H1 (cell line): ENCODE measurements around the gene EHD4. TPM values are rescaled to one million over a fixed set of nuclear protein-coding genes. Genes with fewer than 3 reads are reported as not detected.

ENCODE experiments used
- CTCF ChIA-PET: fragments of 300-600 bp; sonication (Branson Sonifier 250); formaldehyde crosslinking; loops from one replicate; lab custom pipeline; 2021; ENCODE audit not compliant: partially characterized antibody; lab: Charles Lee
- POLR2A ChIA-PET: fragments of 300-600 bp; sonication (Branson Sonifier 250); formaldehyde crosslinking; loops from one replicate; lab custom pipeline; 2021; ENCODE audit warnings: inconsistent platforms; ENCODE audit not compliant: partially characterized antibody; lab: Charles Lee
- DNase-seq, 2 experiments: peaks; one replicate each; pipeline versions ENCODE4 v3.0.0 to v3.0.0-alpha.2; 2010 to 2022; ENCODE audit warnings: low spot score in 2 of 2, low read depth in 1 of 2, mixed read lengths in 1 of 2
- FAIRE-seq: peaks from 2 replicates; lab custom pipeline; 2011; peaks lifted over from hg19 to GRCh38; lab: Jason Lieb, UNC
- H2AFZ ChIP-seq: 2 replicates; pipeline ENCODE4 v1.8.1; 2012; ENCODE audit warnings: low read length, inconsistent platforms
- H2AK5ac ChIP-seq: 2 replicates; pipeline ENCODE4 v1.6.1; 2013; ENCODE audit warnings: low read depth, low read length
- H2BK120ac ChIP-seq: replicated peaks from 2 replicates; pipeline ENCODE3; 2013; ENCODE audit warnings: low read depth, low read length, inconsistent platforms
- H2BK12ac ChIP-seq: 2 replicates; pipeline ENCODE4 v1.6.1; 2013; ENCODE audit warnings: low read depth, low read length
- H2BK15ac ChIP-seq: 2 replicates; pipeline ENCODE4 v1.6.1; 2013; ENCODE audit warnings: low read length
- H2BK20ac ChIP-seq: 2 replicates; pipeline ENCODE4 v1.6.1; 2013; ENCODE audit warnings: low read length
- H2BK5ac ChIP-seq: 2 replicates; pipeline ENCODE4 v1.6.1; 2013; ENCODE audit warnings: low read depth, low read length
- H3K14ac ChIP-seq: 2 replicates; pipeline ENCODE4 v1.6.1; 2013; ENCODE audit warnings: inconsistent platforms; ENCODE audit not compliant: insufficient read length
- H3K18ac ChIP-seq: 2 replicates; pipeline ENCODE4 v1.6.1; 2013; ENCODE audit warnings: low read length; ENCODE audit errors: extremely low read depth
- H3K23ac ChIP-seq: 2 replicates; pipeline ENCODE4 v1.6.1; 2013; ENCODE audit warnings: inconsistent platforms; ENCODE audit not compliant: insufficient read length
- H3K23me2 ChIP-seq: 2 replicates; pipeline ENCODE4 v1.6.1; 2013; ENCODE audit warnings: low read depth, low read length
- H3K27ac ChIP-seq: 2 replicates; pipeline ENCODE4 v1.6.1; 2011; ENCODE audit warnings: low read depth, low read length, inconsistent platforms
- H3K27me3 ChIP-seq, 4 experiments: replicated peaks in 1 of 4; 1 replicate in 1 of 4; 2 replicates in 3 of 4; pipeline versions ENCODE4 v1.6.1 to v1.8.1; 2011 to 2013; ENCODE audit warnings: low read length in 3 of 4, mild to moderate bottlenecking in 3 of 4, inconsistent platforms in 2 of 4, mixed read lengths in 2 of 4, moderate library complexity in 1 of 4; ENCODE audit not compliant: control insufficient read depth in 3 of 4, insufficient read depth in 3 of 4; ENCODE audit errors: extremely low read depth in 1 of 4
- H3K36me3 ChIP-seq, 4 experiments: 2 replicates each; pipeline versions ENCODE4 v1.6.1 to v1.8.1; 2011 to 2013; ENCODE audit warnings: mild to moderate bottlenecking in 4 of 4, low read length in 3 of 4, moderate library complexity in 2 of 4, control low read depth in 1 of 4, inconsistent platforms in 1 of 4; ENCODE audit not compliant: insufficient read depth in 4 of 4, control insufficient read depth in 2 of 4
- H3K4ac ChIP-seq: replicated peaks from 2 replicates; pipeline ENCODE3; 2013; ENCODE audit warnings: low read length, low read depth, mixed read lengths, inconsistent platforms; ENCODE audit not compliant: insufficient read length
- H3K4me1 ChIP-seq, 4 experiments: replicated peaks in 1 of 4; 1 replicate in 1 of 4; 2 replicates in 3 of 4; pipeline versions ENCODE4 v1.6.1 to v1.8.1; 2011 to 2013; ENCODE audit warnings: low read length in 3 of 4, inconsistent platforms in 2 of 4, mixed read lengths in 1 of 4; ENCODE audit not compliant: insufficient read depth in 4 of 4, control insufficient read depth in 3 of 4
- H3K4me2 ChIP-seq, 2 experiments: 2 replicates each; pipeline versions ENCODE4 v1.6.1 to v1.8.1; 2011 to 2013; ENCODE audit warnings: low read depth in 2 of 2, low read length in 2 of 2, control low read depth in 1 of 2, inconsistent platforms in 1 of 2, mild to moderate bottlenecking in 1 of 2; ENCODE audit not compliant: insufficient read depth in 1 of 2
- H3K4me3 ChIP-seq, 4 experiments: fragments of 200-600, 300-600 bp in 1 of 4; sonication (generic), shearing (Covaris generic), sonication (Bioruptor Twin) in 1 of 4; 2 replicates each; pipeline versions ENCODE4 v1.5.1 to v1.8.1; 2011 to 2016; ENCODE audit warnings: low read length in 4 of 4, low read depth in 3 of 4, control low read depth in 2 of 4, inconsistent platforms in 2 of 4, mild to moderate bottlenecking in 2 of 4, mixed read lengths in 1 of 4, moderate library complexity in 1 of 4; ENCODE audit not compliant: insufficient read depth in 2 of 4; ENCODE audit errors: extremely low read depth in 1 of 4
- H3K56ac ChIP-seq: replicated peaks from 2 replicates; pipeline ENCODE3; 2013; ENCODE audit warnings: low read depth, mild to moderate bottlenecking, mixed read lengths, low read length, inconsistent platforms; ENCODE audit not compliant: insufficient read length
- H3K79me1 ChIP-seq: 2 replicates; pipeline ENCODE4 v1.6.1; 2013; ENCODE audit warnings: low read depth, low read length, control low read depth
- H3K79me2 ChIP-seq, 2 experiments: 2 replicates each; pipeline versions ENCODE4 v1.6.1 to v1.8.1; 2012 to 2013; ENCODE audit warnings: low read length in 2 of 2, mild to moderate bottlenecking in 2 of 2, inconsistent platforms in 1 of 2; ENCODE audit not compliant: insufficient read depth in 2 of 2, control insufficient read depth in 1 of 2
- H3K9ac ChIP-seq, 4 experiments: replicated peaks in 1 of 4; 1 replicate in 1 of 4; 2 replicates in 3 of 4; pipeline versions ENCODE4 v1.6.1 to v1.8.1; 2011 to 2013; ENCODE audit warnings: low read depth in 3 of 4, low read length in 3 of 4, control low read depth in 2 of 4, mild to moderate bottlenecking in 2 of 4, moderate library complexity in 2 of 4, inconsistent platforms in 1 of 4; ENCODE audit errors: extremely low read depth in 1 of 4
- H3K9me3 ChIP-seq, 2 experiments: 2 replicates each; pipeline versions ENCODE4 v1.6.1 to v1.8.1; 2012 to 2013; ENCODE audit warnings: mild to moderate bottlenecking in 2 of 2, moderate library complexity in 2 of 2, control low read depth in 1 of 2, inconsistent platforms in 1 of 2, low read depth in 1 of 2, low read length in 1 of 2, mixed read lengths in 1 of 2; ENCODE audit not compliant: insufficient read depth in 2 of 2
- H4K20me1 ChIP-seq, 2 experiments: replicated peaks in 1 of 2; 2 replicates each; pipeline versions ENCODE3 to v1.8.1; 2011 to 2013; ENCODE audit warnings: inconsistent platforms in 2 of 2, low read length in 2 of 2, mild to moderate bottlenecking in 1 of 2; ENCODE audit not compliant: insufficient read depth in 2 of 2, control insufficient read depth in 1 of 2
- H4K5ac ChIP-seq: 2 replicates; pipeline ENCODE4 v1.6.1; 2013; ENCODE audit warnings: low read length, low read depth, mixed read lengths, inconsistent platforms; ENCODE audit not compliant: insufficient read length
- H4K8ac ChIP-seq: 2 replicates; pipeline ENCODE4 v1.8.0; 2013; ENCODE audit warnings: mild to moderate bottlenecking, moderate library complexity, low read length, inconsistent platforms; ENCODE audit not compliant: insufficient read depth; ENCODE audit errors: extremely low read depth
- H4K91ac ChIP-seq: replicated peaks from 2 replicates; pipeline ENCODE3; 2013; ENCODE audit warnings: low read length, mixed read lengths, inconsistent platforms; ENCODE audit not compliant: insufficient read length
- CBX5 ChIP-seq: fragments of 300-800, 300-1000 bp; sonication (generic); IDR thresholded peaks from 2 replicates; pipeline ENCODE4 v1.7.1; 2016; ENCODE audit warnings: antibody characterized with exemption, low read length, low read depth
- CHD1 ChIP-seq: IDR thresholded peaks from 2 replicates; pipeline ENCODE4 v1.6.1; 2012; ENCODE audit warnings: low read depth, low read length, improper control_type of control experiment
- RXRA ChIP-seq: IDR thresholded peaks from 2 replicates; pipeline ENCODE4 v1.6.1; 2011; ENCODE audit warnings: low read depth, mild to moderate bottlenecking, low read length, moderate library complexity; ENCODE audit not compliant: insufficient read depth
- TAF7 ChIP-seq: optimal IDR thresholded peaks from 2 replicates; pipeline ENCODE3; 2011; ENCODE audit warnings: low read depth, mild to moderate bottlenecking, inconsistent platforms, low read length, moderate library complexity, borderline replicate concordance
- WGBS, 2 experiments: shearing (Covaris generic) in 1 of 2; methylation state at CpG; one replicate each; pipeline versions ENCODE4 v1.1.6 to v1.1.7; 2013 to 2015; ENCODE audit warnings: low lambda C conversion rate in 2 of 2, mixed read lengths in 2 of 2, inconsistent platforms in 1 of 2, low coverage in 1 of 2, missing lambda C conversion rate in 1 of 2; ENCODE audit not compliant: insufficient replicate concordance in 2 of 2, insufficient coverage in 1 of 2, insufficient read length in 1 of 2; ENCODE audit errors: extremely low coverage in 1 of 2, missing lambda C conversion rate in 1 of 2; 5-methylcytosine and 5-hydroxymethylcytosine counted together
- polyA plus RNA-seq, 7 experiments: library from polyadenylated mRNA; depleted of rRNA in 3 of 7; stranded (reverse) in 5 of 7; unstranded in 2 of 7; fragments of >200 nt in 5 of 7; fragments of 200-250 nt in 2 of 7; gene quantifications; 1 replicate in 5 of 7; 2 replicates in 1 of 7; 4 replicates in 1 of 7; pipeline versions ENCODE4 v1.2.1 to v1.2.3, GENCODE V29; 2011 to 2013; ENCODE audit warnings: missing spikeins in 2 of 7, mixed read lengths in 2 of 7
- total RNA-seq: library from RNA; stranded (reverse); fragmentation: NEBNext Ultra II Directional; extraction: Animal tissue kit (Norgen Biotek cat#: 25700); gene quantifications from 2 replicates; pipeline ENCODE4 v1.2.1, GENCODE V29; 2021
- TF ChIP-seq, protein P1 (sequence below), 3 experiments: IDR thresholded peaks; 1 replicate in 2 of 3; 2 replicates in 1 of 3; pipeline versions ENCODE4 v1.5.1 to v1.6.1; 2011; ENCODE audit warnings: low read length in 3 of 3, mild to moderate bottlenecking in 3 of 3, inconsistent platforms in 2 of 3, low read depth in 1 of 3, moderate library complexity in 1 of 3; ENCODE audit not compliant: insufficient read depth in 1 of 3; ENCODE audit errors: control extremely low read depth in 1 of 3

Gene EHD4
- total and polyA plus RNA-seq, 2 of the 8 experiments (the other 6 are each of a cell fraction or from before 2014, with no cell fraction given), result 17.5 to 24.5 TPM

DNA sequence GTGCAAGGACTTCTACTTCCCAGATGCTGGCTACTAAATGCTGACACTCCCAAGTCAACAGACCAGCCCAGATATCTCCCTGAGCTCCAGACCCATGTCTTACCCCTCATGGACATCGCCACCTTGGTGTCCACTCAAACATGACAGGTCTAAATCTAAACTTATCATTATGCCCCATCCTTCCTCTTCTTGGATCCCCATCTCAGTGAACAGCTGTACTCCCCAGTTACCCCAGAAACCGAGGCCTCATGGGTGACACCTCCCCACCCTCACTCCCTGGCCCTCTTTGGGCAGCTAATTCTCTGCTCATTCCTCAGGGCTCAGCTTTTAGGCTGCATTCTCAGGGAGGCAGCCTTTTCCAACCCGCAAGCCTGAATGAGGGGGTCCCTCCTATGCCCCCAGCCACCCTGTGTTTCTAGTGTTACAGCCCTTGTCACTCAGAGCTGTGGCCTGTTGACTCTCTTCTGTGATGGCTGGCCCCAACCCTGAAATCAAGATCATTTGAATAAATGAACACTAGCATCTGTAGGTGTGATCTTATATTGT lies 5.4 kb downstream of the EHD4 start:
- Histone ChIP-seq H4K5ac (no peak overlapping the region), H3K9me3 (no peaks in the 10 kb centered on the region), H3K27me3 (no peaks in the 10 kb centered on the region), H3K14ac (no peak overlapping the region), H2BK5ac (no peak overlapping the region), H3K18ac (no peak overlapping the region), H2BK15ac (no peak overlapping the region), H3K4me3 (no peak overlapping the region), H3K23me2 (peaks cover 5% of the 10 kb centered on the region; the same call in 1 of the 2 replicates), H3K56ac (no peak overlapping the region), H2BK12ac (no peak overlapping the region), H3K79me1 (peaks cover 30% of the 10 kb centered on the region), H2BK20ac (no peak overlapping the region), H3K79me2 (peaks cover 17 to 74% of the 10 kb centered on the region in 2 experiments), H4K91ac (no peak overlapping the region), H3K27ac (no peak overlapping the region), H4K20me1 (peaks cover 14 to 20% of the 10 kb centered on the region in 2 experiments), H3K4me2 (no peak overlapping the region), H3K4ac (no peak overlapping the region), H4K8ac (no peak overlapping the region), H3K23ac (no peak overlapping the region), H3K4me1 (peaks cover 4 to 10% (median 6%) of the 10 kb centered on the region in 4 experiments; a peak in 6 of 7 replicates), H2AK5ac (no peak overlapping the region), H2BK120ac (no peak overlapping the region), H2AFZ (no peak overlapping the region), H3K9ac (no peak overlapping the region), H3K36me3 (no peaks in the 10 kb centered on the region; a peak in 1 of 8 replicates)
- FAIRE-seq (no peak), DNase-seq (no peak)
- ChIA-PET CTCF (interaction anchor here (0.7 to 0.9 kb wide), 2 partner anchors 9 to 21 kb away, joined by 3 to 5 read pairs; no protein-coding TSS in a partner anchor), POLR2A (interaction anchor here (0.7 kb wide), 1 partner anchor 9 kb away, joined by 3 read pairs; no protein-coding TSS in a partner anchor)
- WGBS, 2 experiments, result 94% methylated on average over 3 of the region's 3 CpGs; no CpG with 5 or more reads in 1 of the 2 experiments
- TF ChIP-seq, protein P1, sequence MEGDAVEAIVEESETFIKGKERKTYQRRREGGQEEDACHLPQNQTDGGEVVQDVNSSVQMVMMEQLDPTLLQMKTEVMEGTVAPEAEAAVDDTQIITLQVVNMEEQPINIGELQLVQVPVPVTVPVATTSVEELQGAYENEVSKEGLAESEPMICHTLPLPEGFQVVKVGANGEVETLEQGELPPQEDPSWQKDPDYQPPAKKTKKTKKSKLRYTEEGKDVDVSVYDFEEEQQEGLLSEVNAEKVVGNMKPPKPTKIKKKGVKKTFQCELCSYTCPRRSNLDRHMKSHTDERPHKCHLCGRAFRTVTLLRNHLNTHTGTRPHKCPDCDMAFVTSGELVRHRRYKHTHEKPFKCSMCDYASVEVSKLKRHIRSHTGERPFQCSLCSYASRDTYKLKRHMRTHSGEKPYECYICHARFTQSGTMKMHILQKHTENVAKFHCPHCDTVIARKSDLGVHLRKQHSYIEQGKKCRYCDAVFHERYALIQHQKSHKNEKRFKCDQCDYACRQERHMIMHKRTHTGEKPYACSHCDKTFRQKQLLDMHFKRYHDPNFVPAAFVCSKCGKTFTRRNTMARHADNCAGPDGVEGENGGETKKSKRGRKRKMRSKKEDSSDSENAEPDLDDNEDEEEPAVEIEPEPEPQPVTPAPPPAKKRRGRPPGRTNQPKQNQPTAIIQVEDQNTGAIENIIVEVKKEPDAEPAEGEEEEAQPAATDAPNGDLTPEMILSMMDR (IDR thresholded peaks at IDR 0.05; ENCODE audit: control extremely low read depth in 1 of 3, insufficient read depth in 1 of 3, low read depth in 1 of 3, low read length in 3 of 3), result no peak
- TF ChIP-seq TAF7 (no peak), RXRA (no peak), CHD1 (no peak), CBX5 (no peak)
